Effector memory CD4-positive, alpha-beta T cell (primary cell): ENCODE measurements around the gene RAB21.
"Not testable (repeated sequence)": the region's sequence is repeated elsewhere in the genome, so short reads cannot be mapped to it uniquely, and the experiment has no call there.

Source experiments
- DNase-seq, 3 donors: peaks; one replicate each; pipeline ENCODE4 v3.0.0-alpha.2; 2020
- H3K27ac ChIP-seq: 2 replicates; pipeline ENCODE4 v1.7.0; 2013; ENCODE audit warnings: mild to moderate bottlenecking, low read length, moderate library complexity; ENCODE audit not compliant: insufficient read depth, poor library complexity, severe bottlenecking
- H3K27me3 ChIP-seq: replicated peaks from 2 replicates; pipeline ENCODE4 v1.7.0; 2013; ENCODE audit warnings: mild to moderate bottlenecking, low read length; ENCODE audit not compliant: insufficient read depth, control insufficient read depth, poor library complexity, severe bottlenecking
- H3K36me3 ChIP-seq: 2 replicates; pipeline ENCODE4 v1.7.0; 2013; ENCODE audit warnings: mild to moderate bottlenecking, low read length, moderate library complexity; ENCODE audit not compliant: control insufficient read depth, insufficient read depth
- H3K4me1 ChIP-seq: 2 replicates; pipeline ENCODE4 v1.7.0; 2013; ENCODE audit warnings: low read length, mild to moderate bottlenecking; ENCODE audit not compliant: control insufficient read depth, insufficient read depth, poor library complexity, severe bottlenecking
- H3K4me3 ChIP-seq: 2 replicates; pipeline ENCODE4 v1.7.0; 2013; ENCODE audit warnings: low read length, low read depth, mild to moderate bottlenecking; ENCODE audit not compliant: insufficient read depth, poor library complexity, severe bottlenecking
- H3K9me3 ChIP-seq: 2 replicates; pipeline ENCODE4 v1.7.0; 2013; ENCODE audit warnings: mild to moderate bottlenecking, low read length, moderate library complexity; ENCODE audit not compliant: control insufficient read depth

Gene RAB21

DNA sequence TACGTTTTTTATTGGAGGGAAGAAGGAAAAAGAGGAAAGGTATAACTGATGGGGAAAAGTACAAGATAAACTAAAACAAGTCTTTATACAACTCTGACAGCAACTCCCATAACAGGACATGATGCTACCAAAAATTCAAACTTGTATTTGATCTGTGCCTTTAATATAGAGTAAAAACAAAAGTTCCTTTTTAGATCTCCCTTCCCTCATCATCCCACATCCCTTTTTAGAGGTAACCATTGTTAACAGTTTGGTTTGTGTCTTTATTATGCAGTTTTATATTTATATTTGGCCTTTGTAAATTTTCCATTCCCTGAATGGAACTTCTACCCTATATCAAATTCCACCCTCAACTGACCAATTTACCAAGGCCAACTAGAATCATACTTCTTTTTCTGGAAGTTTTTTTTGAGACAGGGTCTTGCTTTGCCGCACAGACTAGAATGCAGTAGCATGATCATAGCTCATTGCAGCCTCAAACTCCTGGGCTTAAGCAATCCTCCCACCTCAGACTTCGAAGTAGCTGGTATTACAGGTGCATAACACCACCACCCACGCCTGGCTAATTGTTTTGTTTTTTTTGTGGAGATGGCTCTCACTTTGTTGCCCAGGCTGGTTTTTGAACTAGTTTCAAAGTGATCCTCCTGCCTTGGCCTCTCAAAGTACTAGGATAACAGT, 36.9 kb downstream of the RAB21 start:
- Histone ChIP-seq H3K27ac (no peak overlapping the region), H3K4me3 (no peak overlapping the region), H3K36me3 (peaks cover 3% of the 10 kb centered on the region)

DNA sequence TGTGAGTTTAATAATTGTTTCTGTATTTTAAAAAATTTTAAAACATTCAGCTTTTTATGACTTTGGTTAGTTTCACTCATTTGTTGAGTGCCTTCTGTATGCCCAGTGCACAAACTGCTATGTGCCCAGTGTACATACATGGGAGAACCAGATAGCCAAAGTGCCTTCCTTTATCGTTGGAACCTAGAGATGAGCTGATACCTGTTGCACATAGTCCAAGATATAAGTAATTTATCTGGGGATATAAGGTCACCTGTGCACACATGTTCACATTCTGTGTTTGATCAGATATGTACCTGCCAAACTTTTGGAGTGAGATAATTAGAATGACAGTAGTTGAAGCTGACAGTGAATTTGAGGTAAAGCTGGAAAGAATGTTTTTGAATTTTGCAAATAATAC, 37.9 kb downstream of the RAB21 start:
- H3K4me1 ChIP-seq, result no peaks in the 10 kb centered on the region
- no peaks in the 10 kb centered on the region for H3K36me3 ChIP-seq
- H3K27ac ChIP-seq, result no peak overlapping the region
- no peaks in the 10 kb centered on the region for H3K9me3 ChIP-seq
- no peaks in the 10 kb centered on the region for H3K27me3 ChIP-seq
- no peak overlapping the region for H3K4me3 ChIP-seq
- DNase-seq, result no peak

More for the DNA sequence above, 36.9 kb downstream of the RAB21 start:
- DNase-seq, result no peak
- H3K9me3 ChIP-seq, result no peaks in the 10 kb centered on the region
- no peaks in the 10 kb centered on the region for H3K27me3 ChIP-seq
- H3K4me1 ChIP-seq, result no peaks in the 10 kb centered on the region

DNA sequence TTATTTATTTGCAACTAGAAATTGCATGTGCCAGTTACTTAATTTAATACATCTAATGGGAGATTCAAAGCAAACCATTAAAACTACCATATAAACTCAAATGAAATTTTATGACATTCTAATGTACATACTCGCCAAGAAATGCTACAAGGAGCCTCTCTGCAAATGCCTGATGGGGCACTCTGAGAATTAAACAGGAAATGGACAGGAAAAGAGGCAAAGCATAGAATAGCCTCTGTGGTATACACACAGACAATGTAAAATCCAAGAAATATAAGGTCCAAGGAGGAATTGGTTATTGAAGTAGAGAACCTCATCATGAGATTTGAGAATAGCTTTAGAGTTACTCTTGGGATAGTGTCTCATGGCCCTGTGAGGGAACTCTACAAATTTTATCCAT, 41.2 kb downstream of the RAB21 start:
- no peak overlapping the region for H3K4me3 ChIP-seq
- H3K27ac ChIP-seq, result no peak overlapping the region
- no peaks in the 10 kb centered on the region for H3K36me3 ChIP-seq
- DNase-seq, result no peak
- no peaks in the 10 kb centered on the region for H3K4me1 ChIP-seq
- no peaks in the 10 kb centered on the region for H3K9me3 ChIP-seq
- H3K27me3 ChIP-seq, result no peaks in the 10 kb centered on the region

DNA sequence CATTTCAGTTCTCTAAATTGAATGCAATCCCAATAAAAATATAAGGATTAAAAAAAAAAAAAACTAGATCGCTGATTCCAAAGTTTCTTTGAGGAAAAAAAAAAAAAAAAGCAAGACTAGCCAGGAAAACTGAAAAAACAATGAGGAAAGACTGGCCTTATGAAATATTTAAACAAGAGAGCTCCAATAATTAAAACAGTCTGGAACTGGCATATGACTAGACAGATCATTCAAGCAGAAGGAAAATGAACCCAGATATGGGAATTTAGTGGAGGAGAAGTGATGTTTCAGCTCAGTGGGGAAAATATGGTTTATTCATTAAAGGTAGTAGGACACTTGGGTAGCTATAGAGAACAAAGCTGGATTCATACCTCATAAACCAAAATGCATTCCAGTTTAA, 42.9 kb downstream of the RAB21 start:
- H3K9me3 ChIP-seq, result no peaks in the 10 kb centered on the region
- no peaks in the 10 kb centered on the region for H3K27me3 ChIP-seq
- H3K4me3 ChIP-seq, result no peak overlapping the region
- H3K4me1 ChIP-seq, result no peaks in the 10 kb centered on the region
- DNase-seq, result no peak
- H3K27ac ChIP-seq, result no peak overlapping the region
- no peaks in the 10 kb centered on the region for H3K36me3 ChIP-seq

DNA sequence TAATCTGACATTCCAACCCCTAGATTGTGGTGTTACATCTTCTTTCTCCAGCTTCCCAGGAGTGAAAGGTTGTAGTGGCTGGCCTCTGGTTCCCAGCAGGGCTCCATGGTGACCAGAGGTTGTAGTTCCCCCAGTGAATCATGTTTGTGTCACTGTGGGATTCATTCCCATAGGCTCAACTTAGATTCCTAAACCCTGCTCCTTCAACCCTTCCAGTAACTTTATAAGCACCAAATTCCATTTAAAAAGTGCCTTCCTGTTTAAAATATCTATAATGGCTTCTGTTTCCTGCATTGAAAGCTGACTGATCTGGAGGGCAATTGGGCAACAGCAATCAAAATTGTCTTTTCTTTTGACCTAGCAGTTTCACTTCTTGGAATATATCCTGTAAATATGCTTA, 44.4 kb downstream of the RAB21 start:
- no peak overlapping the region for H3K27ac ChIP-seq
- no peak overlapping the region for H3K4me3 ChIP-seq
- H3K9me3 ChIP-seq, result no peaks in the 10 kb centered on the region
- no peaks in the 10 kb centered on the region for H3K36me3 ChIP-seq
- H3K27me3 ChIP-seq, result no peaks in the 10 kb centered on the region
- DNase-seq, result no peak
- no peaks in the 10 kb centered on the region for H3K4me1 ChIP-seq

DNA sequence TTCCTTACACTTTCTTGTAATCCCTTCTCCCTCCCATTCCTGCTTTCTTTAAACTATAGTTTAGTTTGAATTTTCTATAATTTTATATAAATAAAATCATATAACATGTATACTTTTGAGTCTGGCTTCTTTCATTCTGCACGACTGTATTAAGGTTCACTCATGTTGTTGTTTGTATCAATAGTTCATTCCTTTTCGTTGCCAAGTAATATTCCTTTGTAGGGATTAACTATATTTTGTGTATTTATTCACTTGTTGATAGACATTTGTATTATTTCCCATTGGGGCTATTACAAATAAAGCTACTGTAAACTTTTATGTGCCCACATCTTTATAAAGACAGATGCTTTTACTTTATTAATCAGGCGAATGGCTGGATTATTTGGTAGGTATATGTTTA, 45.5 kb downstream of the RAB21 start:
- H3K9me3 ChIP-seq, result no peaks in the 10 kb centered on the region
- H3K27ac ChIP-seq, result no peak overlapping the region
- no peaks in the 10 kb centered on the region for H3K36me3 ChIP-seq
- H3K4me3 ChIP-seq, result no peak overlapping the region
- no peaks in the 10 kb centered on the region for H3K27me3 ChIP-seq
- DNase-seq, result no peak
- H3K4me1 ChIP-seq, result no peaks in the 10 kb centered on the region

DNA sequence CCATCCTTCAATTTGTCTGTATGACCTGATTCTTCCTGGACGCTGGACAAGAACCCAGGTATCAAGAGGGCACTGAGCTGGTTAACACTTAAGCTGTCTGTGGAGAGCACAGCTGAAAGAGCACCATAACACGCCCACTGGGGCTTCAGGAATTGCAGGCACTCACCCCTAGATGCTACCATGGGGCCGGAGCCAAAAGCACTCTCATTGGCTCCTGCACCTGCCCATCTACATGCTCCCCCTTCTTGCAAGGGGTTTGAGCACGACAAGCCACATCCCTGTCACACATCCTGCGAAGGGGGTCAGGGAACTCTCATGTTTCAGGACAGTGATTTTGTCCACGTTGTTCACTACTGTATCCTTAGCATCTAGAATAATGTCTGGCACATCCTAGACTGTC, 49.8 kb downstream of the RAB21 start:
- no peak for DNase-seq

DNA sequence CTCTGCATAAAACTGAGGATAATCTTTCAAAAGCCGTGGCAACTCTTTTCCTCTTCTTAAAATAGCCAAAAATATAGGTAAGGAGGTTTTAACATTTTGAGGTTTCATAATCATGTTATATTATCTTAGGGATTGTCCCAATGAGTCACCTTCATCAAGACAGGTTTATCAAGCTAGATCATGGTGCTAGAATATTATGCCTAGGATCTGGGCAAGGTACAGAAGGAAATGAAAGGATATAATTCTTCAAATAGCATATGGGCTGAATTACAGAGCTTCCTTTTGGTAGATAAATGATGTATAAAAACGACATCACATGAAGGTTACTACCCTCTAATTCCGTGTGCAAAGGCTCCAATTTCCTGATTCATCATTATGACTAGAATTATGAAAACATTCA, 56.3 kb downstream of the RAB21 start:
- no peaks in the 10 kb centered on the region for H3K27me3 ChIP-seq
- no peak overlapping the region for H3K27ac ChIP-seq
- no peaks in the 10 kb centered on the region for H3K4me1 ChIP-seq
- no peak overlapping the region for H3K4me3 ChIP-seq
- H3K9me3 ChIP-seq, result no peaks in the 10 kb centered on the region
- H3K36me3 ChIP-seq, result no peaks in the 10 kb centered on the region
- no peak for DNase-seq

More for the DNA sequence above, 49.8 kb downstream of the RAB21 start:
- Histone ChIP-seq H3K9me3 (no peaks in the 10 kb centered on the region), H3K27ac (no peak overlapping the region), H3K27me3 (no peaks in the 10 kb centered on the region), H3K4me3 (no peak overlapping the region), H3K4me1 (no peaks in the 10 kb centered on the region), H3K36me3 (no peaks in the 10 kb centered on the region)

DNA sequence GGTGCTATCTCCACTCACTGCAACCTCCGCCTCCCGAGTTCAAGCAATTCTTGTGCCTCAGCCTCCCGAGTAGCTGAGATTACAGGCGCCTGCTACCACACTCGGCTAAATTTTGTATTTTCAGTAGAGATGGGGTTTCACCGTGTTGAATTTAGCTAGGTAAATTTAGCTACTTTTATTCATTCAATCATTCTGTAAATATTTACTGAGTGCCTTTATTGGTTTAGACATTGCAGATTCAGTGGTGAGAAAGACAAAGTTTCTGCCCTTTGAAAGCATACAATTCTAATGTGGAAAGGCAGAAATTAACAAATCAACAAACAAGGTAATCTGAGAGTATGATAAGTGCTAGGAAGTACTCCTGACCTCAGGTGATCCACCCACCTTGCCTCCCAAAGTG, 60.6 kb downstream of the RAB21 start:
- H3K4me3 ChIP-seq, H3K36me3 ChIP-seq, H3K27ac ChIP-seq, H3K9me3 ChIP-seq, H3K27me3 ChIP-seq, DNase-seq, H3K4me1 ChIP-seq: not testable (repeated sequence)

DNA sequence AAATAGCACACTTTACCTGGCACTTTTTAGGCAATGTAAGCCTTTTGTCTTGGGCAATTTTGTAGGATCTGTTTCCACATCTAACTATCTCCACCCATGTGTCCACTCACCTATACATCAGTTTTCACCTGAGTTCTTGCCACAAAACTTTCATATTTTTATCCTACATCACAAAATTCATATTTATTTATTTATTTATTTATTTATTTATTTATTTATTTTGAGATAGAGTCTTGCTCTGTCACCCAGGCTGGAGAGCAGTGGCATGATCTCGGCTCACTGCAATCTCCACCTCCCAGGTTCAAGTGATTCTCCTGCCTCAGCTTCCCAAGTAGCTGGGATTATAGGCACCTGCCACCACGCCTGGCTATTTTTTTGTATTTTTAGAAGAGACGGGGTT, 67.4 kb downstream of the RAB21 start:
- not testable (repeated sequence) for H3K4me1 ChIP-seq

More for the DNA sequence above, 67.4 kb downstream of the RAB21 start:
- H3K27ac ChIP-seq, H3K27me3 ChIP-seq, H3K36me3 ChIP-seq, H3K4me3 ChIP-seq, H3K9me3 ChIP-seq, DNase-seq: not testable (repeated sequence)
